BE2C (cell line): ENCODE data around the gene CBLC.
"Not testable (repeated sequence)": the region's sequence is repeated elsewhere in the genome, so short reads cannot be mapped to it uniquely, and the experiment has no call there.

Source experiments
- DNase-seq: peaks from one replicate; pipeline ENCODE4 v3.0.0-alpha.2; 2020
- H3K27me3 ChIP-seq: fragments of 250-450 bp; sonication (Bioruptor Pico); 2 replicates; pipeline ENCODE4 v1.5.1; 2020; ENCODE audit warnings: mild to moderate bottlenecking
- H3K36me3 ChIP-seq: fragments of 250-450 bp; sonication (Bioruptor Pico); 2 replicates; pipeline ENCODE4 v1.5.1; 2020; ENCODE audit warnings: mild to moderate bottlenecking
- H3K4me1 ChIP-seq: fragments of 250-450 bp; sonication (Bioruptor Pico); 2 replicates; pipeline ENCODE4 v1.5.1; 2020
- H3K4me3 ChIP-seq: 2 replicates; pipeline ENCODE4 v1.5.1; 2011; ENCODE audit warnings: low read depth, low read length
- H3K9me3 ChIP-seq: fragments of 250-450 bp; sonication (Bioruptor Pico); 2 replicates; pipeline ENCODE4 v1.5.1; 2020
- TF ChIP-seq, protein P1 (sequence below): IDR thresholded peaks from 2 replicates; pipeline ENCODE4 v1.5.1; 2012; ENCODE audit warnings: mild to moderate bottlenecking, low read depth, low read length

The CBLC gene

GRCh38 chr19:44776402-44777096 is 1.1 kb upstream of the CBLC start:
- Histone ChIP-seq H3K4me3 (no peak overlapping the region), H3K27me3 (no peaks in the 10 kb centered on the region), H3K4me1 (no peaks in the 10 kb centered on the region), H3K9me3 (no peaks in the 10 kb centered on the region), H3K36me3 (no peaks in the 10 kb centered on the region)
- DNase-seq: no peak
- TF ChIP-seq, protein P1, sequence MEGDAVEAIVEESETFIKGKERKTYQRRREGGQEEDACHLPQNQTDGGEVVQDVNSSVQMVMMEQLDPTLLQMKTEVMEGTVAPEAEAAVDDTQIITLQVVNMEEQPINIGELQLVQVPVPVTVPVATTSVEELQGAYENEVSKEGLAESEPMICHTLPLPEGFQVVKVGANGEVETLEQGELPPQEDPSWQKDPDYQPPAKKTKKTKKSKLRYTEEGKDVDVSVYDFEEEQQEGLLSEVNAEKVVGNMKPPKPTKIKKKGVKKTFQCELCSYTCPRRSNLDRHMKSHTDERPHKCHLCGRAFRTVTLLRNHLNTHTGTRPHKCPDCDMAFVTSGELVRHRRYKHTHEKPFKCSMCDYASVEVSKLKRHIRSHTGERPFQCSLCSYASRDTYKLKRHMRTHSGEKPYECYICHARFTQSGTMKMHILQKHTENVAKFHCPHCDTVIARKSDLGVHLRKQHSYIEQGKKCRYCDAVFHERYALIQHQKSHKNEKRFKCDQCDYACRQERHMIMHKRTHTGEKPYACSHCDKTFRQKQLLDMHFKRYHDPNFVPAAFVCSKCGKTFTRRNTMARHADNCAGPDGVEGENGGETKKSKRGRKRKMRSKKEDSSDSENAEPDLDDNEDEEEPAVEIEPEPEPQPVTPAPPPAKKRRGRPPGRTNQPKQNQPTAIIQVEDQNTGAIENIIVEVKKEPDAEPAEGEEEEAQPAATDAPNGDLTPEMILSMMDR: no peak

GRCh38 chr19:44779150-44779549 is 1.5 kb downstream of the CBLC start:
- Histone ChIP-seq H3K36me3 (no peaks in the 10 kb centered on the region), H3K9me3 (no peaks in the 10 kb centered on the region), H3K27me3 (no peaks in the 10 kb centered on the region), H3K4me1 (no peaks in the 10 kb centered on the region), H3K4me3 (no peak overlapping the region)
- DNase-seq: no peak
- TF ChIP-seq, protein P1: no peak

DNA sequence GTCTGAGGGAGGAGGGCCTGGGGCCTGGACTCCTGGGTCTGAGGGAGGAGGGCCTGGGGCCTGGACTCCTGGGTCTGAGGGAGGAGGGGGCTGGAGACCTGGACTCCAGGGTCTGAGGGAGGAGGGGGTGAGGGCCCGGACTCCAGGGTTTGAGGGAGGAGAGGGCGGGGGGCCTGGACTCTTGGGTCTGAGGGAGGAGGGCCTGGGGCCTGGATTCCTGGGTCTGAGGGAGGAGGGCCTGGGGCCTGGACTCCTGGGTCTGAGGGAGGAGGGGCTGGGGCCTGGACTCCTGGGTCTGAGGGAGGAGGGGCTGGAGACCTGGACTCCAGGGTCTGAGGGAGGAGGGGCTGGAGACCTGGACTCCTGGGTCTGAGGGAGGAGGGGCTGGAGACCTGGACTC is 4.0 kb downstream of the CBLC start:
- H3K9me3 ChIP-seq, H3K27me3 ChIP-seq, H3K4me3 ChIP-seq, H3K4me1 ChIP-seq, DNase-seq, H3K36me3 ChIP-seq: not testable (repeated sequence)

DNA sequence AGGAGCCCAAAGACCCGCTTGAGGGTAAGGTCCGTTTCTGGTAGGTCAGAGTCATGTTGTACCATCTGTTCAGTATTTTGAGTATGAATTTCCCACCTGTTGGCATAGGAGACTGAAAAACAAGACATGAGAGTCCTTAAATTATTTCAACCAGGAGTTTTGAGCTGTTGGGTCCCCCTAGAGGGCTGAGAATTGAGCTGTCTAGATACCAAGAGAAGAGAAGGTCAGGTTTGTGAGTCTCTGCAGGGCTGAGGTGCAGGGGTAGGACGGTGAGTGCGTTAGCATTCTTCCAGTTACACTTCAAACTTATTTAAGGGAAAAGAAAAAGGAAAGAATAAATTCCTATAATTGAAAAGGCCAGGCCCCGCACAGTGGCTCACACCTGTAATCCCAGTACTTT is 5.0 kb downstream of the CBLC start:
- Histone ChIP-seq H3K9me3 (no peaks in the 10 kb centered on the region), H3K27me3 (peaks cover 4% of the 10 kb centered on the region; the same call in 1 of the 2 replicates), H3K4me1 (no peaks in the 10 kb centered on the region), H3K36me3 (no peaks in the 10 kb centered on the region), H3K4me3 (no peak overlapping the region)
- no peak for DNase-seq
- TF ChIP-seq, protein P1: no peak

GRCh38 chr19:44783545-44783944 is 5.9 kb downstream of the CBLC start:
- H3K36me3 ChIP-seq: no peaks in the 10 kb centered on the region
- no peaks in the 10 kb centered on the region for H3K9me3 ChIP-seq
- H3K4me1 ChIP-seq: no peaks in the 10 kb centered on the region
- TF ChIP-seq, protein P1: no peak
- DNase-seq: no peak
- peaks cover 4% of the 10 kb centered on the region; the same call in 1 of the 2 replicates for H3K27me3 ChIP-seq
- no peak overlapping the region for H3K4me3 ChIP-seq

- no peak for DNase-seq
- Histone ChIP-seq H3K9me3 (no peaks in the 10 kb centered on the region), H3K36me3 (no peaks in the 10 kb centered on the region), H3K4me1 (no peaks in the 10 kb centered on the region), H3K4me3 (no peak overlapping the region), H3K27me3 (peaks cover 4% of the 10 kb centered on the region; the same call in 1 of the 2 replicates)
- TF ChIP-seq, protein P1: no peak
These were observed 7.6 kb downstream of the CBLC start for GRCh38 chr19:44785271-44785670.
